Subcutaneous adipose tissue (tissue), 4 donors: ENCODE measurements around the gene SPATA18. TPM values are rescaled to one million over a fixed set of nuclear protein-coding genes. Genes with fewer than 3 reads are reported as not detected.

Source experiments
- total RNA-seq, 4 donors: library from RNA; depleted of rRNA; stranded (reverse); fragments of >200 nt; gene quantifications; one replicate each; pipeline ENCODE4 v1.1.0, GENCODE V29; 2016
- TF ChIP-seq, protein P1 (sequence below): fragments of 450-650 bp; IDR thresholded peaks from one replicate; pipeline ENCODE4 v1.5.1; 2016; ENCODE audit warnings: low read depth, mild to moderate bottlenecking, control low read depth, antibody characterized with exemption, moderate library complexity

The SPATA18 gene
- total RNA-seq, 4 donors from 2014 or later: 2.4 to 13.7 (median 4.5) TPM

DNA sequence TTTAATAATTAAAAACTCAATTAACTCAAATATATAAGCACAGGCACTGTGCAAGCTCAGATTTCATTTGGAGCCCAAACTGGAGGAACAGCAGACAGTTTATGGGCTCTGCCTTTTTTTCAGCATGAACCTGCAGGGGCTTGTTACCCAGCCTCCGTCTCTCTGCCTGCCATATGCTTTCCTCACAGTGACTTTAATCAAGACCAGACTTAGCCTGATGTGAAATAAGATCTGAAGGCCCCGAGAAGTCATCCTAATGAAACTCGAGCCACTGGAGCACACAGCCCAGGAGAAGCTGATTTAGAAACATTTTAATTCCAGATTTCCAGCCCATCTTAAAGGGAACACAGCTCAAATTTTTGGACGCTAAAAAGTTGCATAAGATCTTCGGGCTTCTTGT is 55.6 kb downstream of the SPATA18 start:
- TF ChIP-seq, protein P1, sequence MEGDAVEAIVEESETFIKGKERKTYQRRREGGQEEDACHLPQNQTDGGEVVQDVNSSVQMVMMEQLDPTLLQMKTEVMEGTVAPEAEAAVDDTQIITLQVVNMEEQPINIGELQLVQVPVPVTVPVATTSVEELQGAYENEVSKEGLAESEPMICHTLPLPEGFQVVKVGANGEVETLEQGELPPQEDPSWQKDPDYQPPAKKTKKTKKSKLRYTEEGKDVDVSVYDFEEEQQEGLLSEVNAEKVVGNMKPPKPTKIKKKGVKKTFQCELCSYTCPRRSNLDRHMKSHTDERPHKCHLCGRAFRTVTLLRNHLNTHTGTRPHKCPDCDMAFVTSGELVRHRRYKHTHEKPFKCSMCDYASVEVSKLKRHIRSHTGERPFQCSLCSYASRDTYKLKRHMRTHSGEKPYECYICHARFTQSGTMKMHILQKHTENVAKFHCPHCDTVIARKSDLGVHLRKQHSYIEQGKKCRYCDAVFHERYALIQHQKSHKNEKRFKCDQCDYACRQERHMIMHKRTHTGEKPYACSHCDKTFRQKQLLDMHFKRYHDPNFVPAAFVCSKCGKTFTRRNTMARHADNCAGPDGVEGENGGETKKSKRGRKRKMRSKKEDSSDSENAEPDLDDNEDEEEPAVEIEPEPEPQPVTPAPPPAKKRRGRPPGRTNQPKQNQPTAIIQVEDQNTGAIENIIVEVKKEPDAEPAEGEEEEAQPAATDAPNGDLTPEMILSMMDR: no peak

DNA sequence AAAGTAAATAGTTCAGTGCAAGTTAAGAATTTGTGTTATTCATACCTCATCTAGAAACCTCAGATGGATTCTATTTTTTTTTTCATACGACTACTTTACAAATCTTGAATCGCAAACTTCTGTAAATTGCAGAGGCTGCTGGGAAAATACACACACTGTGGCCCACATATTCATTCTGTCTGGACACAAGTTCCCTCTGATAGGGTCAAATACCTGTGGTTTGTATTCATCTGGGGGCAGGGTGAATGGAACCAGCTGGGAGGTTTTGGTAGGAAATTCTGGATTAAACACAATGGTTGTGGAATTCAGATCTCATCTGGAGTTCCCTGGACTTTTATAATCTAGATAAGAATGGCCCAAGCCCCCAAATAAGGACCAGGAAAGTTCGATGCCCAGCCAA is 56.2 kb downstream of the SPATA18 start:
- TF ChIP-seq, protein P1: no peak

DNA sequence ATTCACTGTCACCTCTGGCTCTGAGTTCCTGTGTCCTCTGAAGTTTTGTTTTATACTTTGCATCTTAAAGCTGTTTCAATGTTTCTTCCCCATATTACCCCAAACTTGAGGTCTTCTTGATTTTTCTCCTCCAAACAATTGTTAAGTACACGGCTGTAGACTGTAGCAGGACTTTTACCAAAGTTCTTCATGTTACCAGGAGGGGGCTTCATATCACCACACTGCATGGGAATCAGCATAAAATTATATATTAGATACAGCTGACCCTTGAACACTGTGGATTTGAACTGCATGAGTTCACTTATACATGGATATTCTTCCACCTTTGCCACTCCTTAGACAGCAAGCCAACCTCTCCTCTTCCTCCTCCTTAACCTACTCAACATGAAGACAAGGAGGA is 56.6 kb downstream of the SPATA18 start:
- TF ChIP-seq, protein P1: no peak

GRCh38 chr4:52110171-52110570 is 59.1 kb downstream of the SPATA18 start:
- TF ChIP-seq, protein P1: no peak

DNA sequence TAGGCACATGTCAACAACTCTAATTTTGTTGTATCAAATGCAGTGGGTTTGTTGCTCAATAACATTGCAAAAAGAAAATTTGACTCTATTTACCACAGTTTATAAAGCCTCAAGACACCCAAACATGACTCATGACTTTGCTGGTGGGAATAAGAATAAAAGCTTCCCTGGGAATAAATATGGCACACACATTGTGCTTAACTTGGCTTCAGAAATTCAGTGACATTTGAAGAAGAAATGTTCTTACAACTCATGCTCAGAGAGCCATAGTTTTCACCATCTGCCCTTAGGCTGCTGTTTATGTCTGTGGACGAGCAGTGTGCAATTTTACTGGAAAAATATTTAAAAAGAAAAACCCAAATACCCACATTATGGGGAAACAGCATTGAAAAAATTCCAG is 60.9 kb downstream of the SPATA18 start:
- TF ChIP-seq, protein P1: no peak

DNA sequence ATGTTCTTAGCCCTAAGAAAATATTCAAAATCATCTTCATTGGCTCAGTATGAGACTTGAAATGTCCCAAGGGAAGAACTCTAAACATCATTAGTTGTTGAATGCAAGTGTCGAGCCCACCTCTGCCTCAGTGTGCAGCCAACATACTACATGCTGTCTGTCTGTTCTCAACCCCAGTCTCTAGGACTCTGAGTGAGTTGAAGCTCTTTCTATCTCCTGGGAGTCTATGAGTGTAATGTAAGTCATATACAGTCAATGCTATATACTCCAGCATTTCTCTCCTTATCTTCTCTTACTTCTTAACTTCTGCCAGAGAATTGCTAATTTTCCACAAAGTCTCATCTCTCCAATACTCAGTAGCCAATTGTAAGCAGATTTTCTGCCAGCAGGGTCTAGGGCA is 61.3 kb downstream of the SPATA18 start:
- TF ChIP-seq, protein P1: no peak

- TF ChIP-seq, protein P1: no peak
Measured at GRCh38 chr4:52116641-52117040, 65.5 kb downstream of the SPATA18 start.

DNA sequence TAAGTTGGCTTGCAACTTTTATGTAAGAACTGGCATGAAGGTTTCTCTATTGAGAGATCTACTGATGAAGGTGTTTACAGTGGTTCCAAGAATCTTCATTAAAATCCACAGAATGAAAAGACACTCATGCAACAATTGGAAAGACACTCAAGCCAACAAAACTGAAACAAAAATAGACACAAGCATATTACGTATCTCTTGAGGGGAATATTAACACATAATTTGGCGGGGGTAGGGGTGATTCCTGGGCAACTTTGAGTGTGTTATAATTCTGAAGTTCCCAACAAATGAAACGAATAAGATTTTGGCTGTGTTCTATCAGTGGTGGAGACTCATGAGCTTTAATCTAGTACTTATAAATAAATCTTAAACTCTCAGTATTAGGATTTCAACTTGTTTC is 75.1 kb downstream of the SPATA18 start:
- TF ChIP-seq, protein P1: no peak
